ENCODE results near the gene UGT1A9.

Gene UGT1A9

DNA sequence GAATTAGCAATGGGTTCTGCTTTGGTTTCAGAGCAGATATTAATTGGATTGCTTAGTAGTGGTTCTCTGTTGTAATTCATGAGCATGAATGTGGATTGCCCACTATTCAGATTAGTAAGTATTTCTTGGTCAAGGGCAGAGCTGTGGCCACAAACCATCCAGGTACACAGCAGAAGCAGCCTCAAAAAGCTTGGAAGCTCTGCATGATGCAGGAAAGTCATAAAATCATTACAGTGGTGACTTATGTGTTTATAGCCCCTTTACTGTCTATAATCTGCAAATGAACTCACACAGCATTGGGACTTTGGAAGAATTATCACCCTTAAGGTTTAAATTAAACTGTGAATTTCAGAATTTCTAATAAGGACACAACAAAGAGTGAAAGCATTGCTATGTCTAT, 86.4 kb downstream of the UGT1A9 start:
- in situ Hi-C loops (cut with MboI; ENCODE audit: low sequenced_read_pairs) = no loop called here

GRCh38 chr2:233758849-233759248, 87.2 kb downstream of the UGT1A9 start:
- in situ Hi-C loops (cut with MboI; ENCODE audit: low sequenced_read_pairs) = no loop called here

DNA sequence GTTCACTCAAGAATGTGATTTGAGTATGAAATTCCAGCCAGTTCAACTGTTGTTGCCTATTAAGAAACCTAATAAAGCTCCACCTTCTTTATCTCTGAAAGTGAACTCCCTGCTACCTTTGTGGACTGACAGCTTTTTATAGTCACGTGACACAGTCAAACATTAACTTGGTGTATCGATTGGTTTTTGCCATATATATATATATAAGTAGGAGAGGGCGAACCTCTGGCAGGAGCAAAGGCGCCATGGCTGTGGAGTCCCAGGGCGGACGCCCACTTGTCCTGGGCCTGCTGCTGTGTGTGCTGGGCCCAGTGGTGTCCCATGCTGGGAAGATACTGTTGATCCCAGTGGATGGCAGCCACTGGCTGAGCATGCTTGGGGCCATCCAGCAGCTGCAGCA, 88.3 kb downstream of the UGT1A9 start, which contains the start of gene UGT1A1:
Gene UGT1A1 (plus strand): TSS at position 228 of the 400 bp plus-strand sequence. CDS start 18 bp downstream, at position 246.
- in situ Hi-C loops (cut with MboI; ENCODE audit: low sequenced_read_pairs) = no loop called here

DNA sequence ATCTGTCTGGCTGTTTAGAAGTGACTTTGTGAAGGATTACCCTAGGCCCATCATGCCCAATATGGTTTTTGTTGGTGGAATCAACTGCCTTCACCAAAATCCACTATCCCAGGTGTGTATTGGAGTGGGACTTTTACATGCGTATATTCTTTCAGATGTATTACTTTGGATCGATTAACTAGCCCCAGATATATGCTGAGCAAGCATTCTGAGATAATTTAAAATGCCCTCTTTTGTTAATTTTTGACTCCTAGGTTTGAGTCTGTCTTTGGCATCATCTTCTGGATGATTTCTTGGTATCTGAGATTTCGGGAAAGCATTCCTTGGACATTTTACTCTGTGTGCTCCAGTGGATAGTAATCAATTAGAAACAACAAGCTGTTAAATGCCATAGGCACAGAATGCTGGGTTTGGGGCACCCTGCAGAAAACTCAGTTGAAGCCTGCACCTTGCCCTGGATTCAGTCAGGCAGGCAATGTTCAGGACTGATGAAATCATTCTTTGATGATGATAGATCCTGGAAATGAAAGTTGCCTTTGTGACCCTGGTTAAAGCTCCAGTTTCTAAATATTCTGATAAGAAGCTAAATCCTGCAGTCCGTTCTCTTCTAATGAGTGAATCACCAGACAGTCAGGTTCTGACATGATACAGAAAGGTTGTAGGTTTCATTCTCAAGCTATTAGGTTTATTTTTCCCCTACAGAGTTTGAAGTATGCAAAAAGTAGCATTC, 89.5 kb downstream of the UGT1A9 start:
- in situ Hi-C loops (cut with MboI; ENCODE audit: low sequenced_read_pairs) = no loop called here

- in situ Hi-C loops (cut with MboI; ENCODE audit: low sequenced_read_pairs) = no loop called here
Measured at GRCh38 chr2:233764264-233764663, 92.6 kb downstream of the UGT1A9 start.

GRCh38 chr2:233764761-233765160, 93.1 kb downstream of the UGT1A9 start:
- in situ Hi-C loops (cut with MboI; ENCODE audit: low sequenced_read_pairs) = no loop called here

DNA sequence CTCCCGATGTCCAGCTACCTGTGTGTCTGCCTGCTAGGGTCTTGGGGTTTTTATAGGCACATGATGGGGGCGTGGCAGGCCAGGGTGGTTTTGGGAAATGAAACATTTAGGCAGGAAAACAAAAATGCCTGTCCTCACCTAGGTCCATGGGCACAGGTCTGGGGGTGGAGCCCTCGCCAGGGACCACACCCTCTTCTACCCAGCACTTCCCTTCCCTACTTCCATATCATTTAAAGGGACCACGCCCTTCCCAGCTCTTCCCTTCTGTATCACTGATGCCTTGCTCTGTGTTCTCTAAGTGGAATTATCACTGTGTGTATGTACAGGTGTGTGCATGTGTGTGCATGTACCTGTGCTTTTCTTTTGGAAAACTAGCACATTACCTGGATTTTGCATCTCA, 94.7 kb downstream of the UGT1A9 start:
- in situ Hi-C loops (cut with MboI; ENCODE audit: low sequenced_read_pairs) = no loop called here

GRCh38 chr2:233768076-233768475, 96.4 kb downstream of the UGT1A9 start:
- in situ Hi-C loops (cut with MboI; ENCODE audit: low sequenced_read_pairs) = no loop called here

DNA sequence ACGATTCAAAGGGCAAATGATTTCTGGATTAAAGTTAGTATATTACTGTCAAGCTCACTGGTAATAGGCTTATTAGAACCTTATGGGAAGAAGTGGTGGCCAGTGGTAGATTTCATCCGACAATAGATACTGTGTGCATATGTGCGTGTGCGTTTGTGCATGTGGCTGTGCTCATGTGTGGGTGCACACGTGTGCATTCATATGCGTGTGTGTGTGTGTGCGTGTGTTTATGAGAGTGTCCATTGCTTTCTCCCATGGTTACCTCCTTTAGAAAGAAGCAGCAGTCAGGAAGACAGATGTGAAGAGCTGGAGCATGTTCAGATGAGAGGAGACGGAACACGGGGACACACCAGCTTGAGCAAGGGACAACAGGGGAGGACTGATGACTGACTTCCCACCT, 97.6 kb downstream of the UGT1A9 start:
- in situ Hi-C loops (cut with MboI; ENCODE audit: low sequenced_read_pairs) = no loop called here

GRCh38 chr2:233772153-233772552, 100.5 kb downstream of the UGT1A9 start:
- in situ Hi-C loops (cut with MboI; ENCODE audit: low sequenced_read_pairs) = no loop called here

DNA sequence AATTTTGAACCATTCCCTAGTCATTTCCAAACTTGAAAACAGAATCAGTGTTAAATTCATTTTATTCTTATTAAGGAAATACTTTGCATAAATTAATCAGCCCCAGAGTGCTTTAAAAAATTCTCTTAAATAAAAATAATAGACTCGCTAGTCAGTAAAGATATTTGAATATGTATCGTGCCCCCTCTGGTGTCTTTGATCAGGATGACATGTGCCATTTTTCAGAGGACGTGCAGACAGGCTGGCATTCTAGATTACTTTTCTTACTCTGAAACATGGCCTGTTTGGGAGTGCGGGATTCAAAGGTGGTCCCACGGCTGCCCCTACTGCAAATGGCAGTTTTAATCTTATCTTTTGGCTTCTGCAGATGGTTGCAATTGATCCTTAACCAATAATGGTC, 100.9 kb downstream of the UGT1A9 start:
- in situ Hi-C loops (cut with MboI; ENCODE audit: low sequenced_read_pairs) = no loop called here

GRCh38 chr2:233773854-233774253, 102.2 kb downstream of the UGT1A9 start:
- in situ Hi-C loops (cut with MboI; ENCODE audit: low sequenced_read_pairs) = no loop called here

DNA sequence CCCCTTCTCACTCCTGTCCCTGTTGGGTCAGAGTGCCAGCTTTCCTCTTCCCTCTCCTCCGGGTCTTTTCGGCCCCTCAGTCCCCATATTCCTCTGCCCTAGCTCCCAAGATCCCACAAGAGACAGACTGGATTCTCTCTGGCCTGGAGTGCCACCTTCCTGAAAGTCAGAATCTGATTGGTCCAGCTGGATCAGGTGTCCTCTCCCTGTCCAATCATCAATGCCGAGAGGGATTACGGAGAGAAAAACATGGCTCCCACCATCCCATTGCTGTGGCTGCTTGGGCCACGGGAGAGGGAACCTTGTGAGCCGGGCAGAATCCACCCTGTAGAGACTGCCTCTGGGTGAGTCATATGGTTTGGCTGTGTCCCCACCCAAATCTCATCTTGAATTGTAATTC, 103.7 kb downstream of the UGT1A9 start:
- in situ Hi-C loops (cut with MboI; ENCODE audit: low sequenced_read_pairs) = no loop called here

- in situ Hi-C loops (cut with MboI; ENCODE audit: low sequenced_read_pairs) = no loop called here
Measured at GRCh38 chr2:233778030-233778429, 106.3 kb downstream of the UGT1A9 start, which contains the start of gene MROH2A. TSS of gene MROH2A (plus strand) at chr2:233778330. CDS start at chr2:233779359, 1,029 bp downstream.

GRCh38 chr2:233779722-233780121, 108.0 kb downstream of the UGT1A9 start:
- in situ Hi-C loops (cut with MboI; ENCODE audit: low sequenced_read_pairs) = no loop called here

DNA sequence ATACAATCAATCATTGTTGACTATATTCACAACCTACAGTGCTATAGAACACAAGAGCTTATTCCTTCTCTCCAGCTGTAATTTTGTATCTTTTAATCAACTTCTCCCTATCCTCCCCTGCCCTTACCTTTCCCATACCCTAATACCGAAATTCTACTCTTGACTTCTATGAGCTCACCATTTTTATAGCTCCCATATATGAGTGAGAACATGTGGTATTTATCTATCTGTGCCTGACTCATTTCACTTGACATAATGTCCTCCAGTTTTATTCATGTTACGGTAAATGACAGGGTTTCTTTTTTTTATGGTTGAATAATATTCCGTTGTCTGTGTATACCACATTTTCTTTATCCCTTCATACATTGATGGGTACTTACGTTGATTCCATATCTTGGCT, 109.1 kb downstream of the UGT1A9 start:
- in situ Hi-C loops (cut with MboI; ENCODE audit: low sequenced_read_pairs) = no loop called here

DNA sequence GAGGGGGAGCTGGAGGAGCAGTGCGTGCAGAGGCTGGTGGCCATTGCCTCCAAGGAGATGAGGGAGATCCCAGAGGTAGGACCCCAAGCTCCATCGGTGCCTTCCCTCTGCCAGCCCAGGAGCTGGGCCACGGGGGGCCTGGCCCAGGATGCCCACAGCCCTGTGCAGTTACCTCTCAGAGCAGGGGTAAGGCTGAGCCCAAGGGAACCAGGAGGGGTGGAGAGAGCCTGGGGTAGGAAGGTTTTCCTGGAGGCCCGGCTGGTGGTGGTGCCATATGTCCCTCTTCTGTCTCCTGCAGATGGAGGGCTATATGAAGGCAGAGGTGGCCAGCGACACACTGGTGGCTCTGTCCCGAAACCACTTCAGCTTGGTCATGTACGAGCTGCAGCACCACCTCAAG, 117.9 kb downstream of the UGT1A9 start:
- in situ Hi-C loops (cut with MboI; ENCODE audit: low sequenced_read_pairs) = no loop called here

- in situ Hi-C loops (cut with MboI; ENCODE audit: low sequenced_read_pairs) = no loop called here
Measured at GRCh38 chr2:233791151-233791882, 119.6 kb downstream of the UGT1A9 start.

- in situ Hi-C loops (cut with MboI; ENCODE audit: low sequenced_read_pairs) = no loop called here
Measured at GRCh38 chr2:233791883-233792329, 120.2 kb downstream of the UGT1A9 start.

GRCh38 chr2:233792720-233793119, 121.0 kb downstream of the UGT1A9 start:
- in situ Hi-C loops (cut with MboI; ENCODE audit: low sequenced_read_pairs) = no loop called here

DNA sequence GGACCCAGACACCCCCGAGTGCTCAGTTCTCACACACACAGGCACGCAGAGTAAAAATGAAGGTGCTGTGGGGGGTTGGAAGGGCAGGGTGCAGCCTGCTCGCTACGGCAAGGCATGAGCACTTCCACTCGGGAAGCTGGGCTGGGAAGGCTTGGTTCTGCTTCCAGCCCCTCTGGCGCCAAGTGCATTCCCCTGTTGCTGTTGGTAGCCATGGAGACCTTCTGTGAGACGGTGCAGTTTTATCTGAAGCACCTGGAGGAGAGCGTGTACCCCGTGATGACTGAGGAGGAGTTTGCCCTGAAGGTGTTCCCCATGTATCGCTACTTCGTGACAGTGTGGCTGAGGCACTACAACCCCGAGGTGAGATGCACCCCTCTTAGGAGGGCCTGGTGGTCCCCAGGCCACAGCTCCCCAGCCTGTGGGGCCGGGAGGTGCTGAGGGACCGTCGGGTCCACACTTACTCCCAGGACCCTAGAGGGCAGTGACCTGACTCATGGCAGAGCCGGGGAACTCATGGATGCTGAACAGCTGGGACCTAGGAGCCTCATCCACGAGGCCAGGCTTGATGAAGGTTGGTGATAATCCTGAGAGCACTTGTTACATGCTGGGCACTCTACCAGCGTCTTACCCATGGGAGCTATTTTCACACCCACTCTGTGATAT, 121.9 kb downstream of the UGT1A9 start:
- in situ Hi-C loops (cut with MboI; ENCODE audit: low sequenced_read_pairs) = no loop called here

All from HL-60/S4 (cell line).